Activated naive CD8-positive, alpha-beta T cell treated with anti-CD3 and anti-CD28 coated beads, Interleukin-2, amount 50 U/mL, for 16 hours (primary cell): ENCODE data around the gene DGKA.
"Not testable (repeated sequence)": the region's sequence is repeated elsewhere in the genome, so short reads cannot be mapped to it uniquely, and the experiment has no call there.

Experiments used
- DNase-seq: peaks from one replicate; pipeline ENCODE4 v3.0.0-alpha.2; 2020; ENCODE audit warnings: low read depth, low spot score

The DGKA gene

GRCh38 chr12:55930771-55931316 is at the start of gene DGKA:
Gene DGKA (plus strand): TSS chr12:55931162. CDS start chr12:55936504, 5,342 bp downstream.
- peak; percentile 54 for DNase-seq

GRCh38 chr12:55885113-55885512 is 45.8 kb upstream of the DGKA start:
- no peak for DNase-seq

GRCh38 chr12:55891310-55891709 is 39.7 kb upstream of the DGKA start:
- no peak for DNase-seq

GRCh38 chr12:55893723-55894122 is 37.2 kb upstream of the DGKA start:
- DNase-seq: no peak

GRCh38 chr12:55899082-55899481 is 31.9 kb upstream of the DGKA start:
- DNase-seq: peak; percentile 6

- no peak for DNase-seq
Observed at GRCh38 chr12:55901881-55902490, 29.0 kb upstream of the DGKA start.

GRCh38 chr12:55906056-55906455 is 24.9 kb upstream of the DGKA start:
- DNase-seq: no peak

- no peak for DNase-seq
Observed at GRCh38 chr12:55908726-55909512, 22.0 kb upstream of the DGKA start.

- no peak for DNase-seq
Observed at GRCh38 chr12:55909513-55909884, 21.5 kb upstream of the DGKA start.

- no peak for DNase-seq
Observed at GRCh38 chr12:55912908-55913307, 18.1 kb upstream of the DGKA start.

GRCh38 chr12:55915482-55915859 is 15.5 kb upstream of the DGKA start:
- DNase-seq: no peak

- DNase-seq: not testable (repeated sequence)
Observed at GRCh38 chr12:55919032-55919431, 11.9 kb upstream of the DGKA start.

- DNase-seq: no peak
Observed at GRCh38 chr12:55922126-55922525, 8.8 kb upstream of the DGKA start.

GRCh38 chr12:55923648-55924047 is 7.3 kb upstream of the DGKA start:
- DNase-seq: not testable (repeated sequence)

GRCh38 chr12:55925371-55925770 is 5.6 kb upstream of the DGKA start:
- no peak for DNase-seq

GRCh38 chr12:55925870-55926737 is 4.9 kb upstream of the DGKA start:
- no peak for DNase-seq

GRCh38 chr12:55926738-55927587 is 4.0 kb upstream of the DGKA start:
- DNase-seq: peak; percentile 81

- no peak for DNase-seq
Observed at GRCh38 chr12:55927588-55928502, 3.1 kb upstream of the DGKA start, which contains the start of gene PYM1. Gene PYM1 (minus strand): TSS chr12:55927894. CDS start chr12:55927761, 133 bp downstream.

GRCh38 chr12:55929306-55929791 is 1.6 kb upstream of the DGKA start:
- peak; percentile 78 for DNase-seq

GRCh38 chr12:55931317-55931779 is 386 bp downstream of the DGKA start:
- no peak for DNase-seq
